ENCODE measurements around the gene GJB6.

GRCh38 chr13:20188667-20189553 is 43.2 kb downstream of the GJB6 start:
- TF ChIP-seq POLR2A (IDR thresholded peaks at IDR 0.05) (no peak), CTCF (IDR thresholded peaks at IDR 0.05) (no peak)
